GM21360 (cell line): ENCODE results near the gene SLC5A6.

Experiments
- ATAC-seq: cut with Tn5 transposase; IDR thresholded peaks from one replicate; pipeline ENCODE4 v1.9.1; 2021; ENCODE audit warnings: mild to moderate bottlenecking, moderate library complexity; ENCODE audit not compliant: unreplicated experiment

Gene SLC5A6

DNA sequence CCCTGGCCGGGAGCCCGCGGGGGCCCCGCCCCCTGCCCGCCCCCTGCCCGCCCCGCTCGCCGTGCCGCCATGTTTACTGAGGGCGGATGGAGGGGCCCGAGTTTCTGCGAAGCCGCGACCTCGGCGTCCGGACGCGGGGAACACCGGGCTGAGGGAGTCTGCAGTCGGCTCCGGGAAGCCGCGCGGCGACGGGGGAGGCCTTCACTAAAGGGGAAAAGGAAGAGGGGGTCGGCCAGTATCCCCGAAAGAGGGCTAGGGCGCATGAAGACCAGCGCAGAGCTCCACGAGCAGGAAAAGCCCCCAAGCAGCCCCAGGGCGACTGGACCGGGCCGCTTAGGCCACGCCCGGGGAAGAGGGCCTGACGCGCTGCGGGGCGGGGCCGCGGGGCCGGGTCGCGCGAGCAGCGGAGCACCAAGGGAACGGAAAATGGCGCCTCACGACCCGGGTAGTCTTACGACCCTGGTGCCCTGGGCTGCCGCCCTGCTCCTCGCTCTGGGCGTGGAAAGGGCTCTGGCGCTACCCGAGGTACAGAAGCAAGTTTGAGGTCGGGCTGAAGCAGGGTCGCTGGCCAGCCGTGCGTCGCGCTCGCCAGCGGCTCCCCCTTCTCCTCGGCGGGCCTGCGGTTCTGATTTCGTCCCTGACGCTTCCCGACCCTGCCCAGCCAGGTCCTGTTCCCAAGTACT lies at the start of gene SLC5A6, which contains the start of gene ATRAID:
Gene SLC5A6, minus strand, starts transcription at position 326 of the 683 bp plus-strand sequence. CDS start 4,618 bp downstream, outside the sequence.
Gene ATRAID, plus strand, starts transcription at position 99 of the 683 bp plus-strand sequence. Its CDS starts 328 bp downstream, at position 427.
- ATAC-seq, result peak; percentile 66

- no peak for ATAC-seq
Observed at GRCh38 chr2:27261241-27261925, 49.3 kb upstream of the SLC5A6 start.

DNA sequence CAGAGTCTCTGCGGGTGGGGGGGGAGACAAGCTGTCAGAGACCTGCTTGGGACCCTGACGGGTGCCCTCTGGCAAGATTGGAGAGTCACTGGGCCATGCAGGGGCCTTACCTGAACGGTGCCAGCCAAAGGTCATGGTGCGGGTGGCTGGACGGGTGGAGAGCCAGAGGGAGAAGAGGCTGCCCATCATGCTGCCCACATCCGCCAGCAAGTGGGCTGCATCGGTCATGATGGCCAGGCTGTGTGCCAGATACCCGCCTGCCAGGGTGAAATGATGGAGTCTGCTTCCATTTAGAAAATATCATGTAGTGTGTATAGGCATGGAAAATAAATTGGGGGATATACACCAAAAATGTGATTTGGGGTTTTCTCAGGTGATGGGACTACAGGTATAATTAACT lies 46.0 kb upstream of the SLC5A6 start:
- ATAC-seq, result no peak

DNA sequence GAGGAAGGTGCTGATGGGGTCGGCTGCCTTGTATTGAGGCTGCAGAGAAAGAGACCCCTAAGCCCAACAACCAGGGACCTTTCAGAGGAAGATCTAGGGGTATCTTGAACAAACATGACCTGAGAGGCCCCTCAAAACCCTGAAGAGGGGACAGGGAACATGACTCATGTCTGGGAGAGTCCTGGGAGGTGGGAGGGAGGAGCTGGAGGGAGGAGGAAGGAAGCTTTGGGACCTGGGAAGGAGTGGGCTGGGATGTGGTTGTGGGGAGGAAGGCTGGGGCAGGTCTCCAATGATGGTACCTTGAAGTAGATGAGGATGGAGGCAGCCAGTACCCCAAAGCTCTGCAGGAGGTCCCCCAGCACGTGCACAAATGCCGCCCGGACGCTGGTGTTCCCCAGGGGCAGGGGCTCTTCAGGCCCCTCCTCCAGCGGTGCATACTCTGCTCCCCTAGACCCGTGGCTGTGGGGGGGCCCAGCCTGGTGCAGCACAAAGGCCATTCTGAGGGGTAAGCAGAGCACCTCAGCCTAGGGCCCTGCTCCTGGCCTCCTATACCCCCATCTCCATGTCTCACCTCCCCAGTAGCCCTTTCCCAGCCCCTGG lies 44.9 kb upstream of the SLC5A6 start:
- no peak for ATAC-seq

DNA sequence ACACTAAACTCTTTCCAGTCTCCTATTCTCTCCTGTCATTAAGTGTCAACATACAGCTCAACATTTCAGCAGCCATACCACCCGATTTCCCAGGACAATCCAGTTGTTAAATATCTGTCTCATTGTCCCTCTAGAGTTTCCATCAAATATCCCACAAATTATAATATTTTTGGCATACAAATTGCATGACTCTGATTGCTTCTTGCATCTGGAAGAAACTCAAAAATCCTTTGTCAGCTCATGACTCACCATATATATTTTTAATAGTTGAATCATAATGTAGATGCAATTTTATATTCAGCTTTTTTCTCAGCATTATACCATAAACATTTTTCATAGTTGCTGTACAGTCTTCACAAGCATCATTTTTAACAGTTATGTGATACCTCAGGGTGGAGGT lies 43.6 kb upstream of the SLC5A6 start:
- ATAC-seq, result no peak

GRCh38 chr2:27255187-27255586 lies 43.1 kb upstream of the SLC5A6 start:
- ATAC-seq, result no peak

GRCh38 chr2:27251766-27252165 lies 39.7 kb upstream of the SLC5A6 start:
- ATAC-seq, result no peak

- no peak for ATAC-seq
Observed at GRCh38 chr2:27250652-27251379, 38.7 kb upstream of the SLC5A6 start.

DNA sequence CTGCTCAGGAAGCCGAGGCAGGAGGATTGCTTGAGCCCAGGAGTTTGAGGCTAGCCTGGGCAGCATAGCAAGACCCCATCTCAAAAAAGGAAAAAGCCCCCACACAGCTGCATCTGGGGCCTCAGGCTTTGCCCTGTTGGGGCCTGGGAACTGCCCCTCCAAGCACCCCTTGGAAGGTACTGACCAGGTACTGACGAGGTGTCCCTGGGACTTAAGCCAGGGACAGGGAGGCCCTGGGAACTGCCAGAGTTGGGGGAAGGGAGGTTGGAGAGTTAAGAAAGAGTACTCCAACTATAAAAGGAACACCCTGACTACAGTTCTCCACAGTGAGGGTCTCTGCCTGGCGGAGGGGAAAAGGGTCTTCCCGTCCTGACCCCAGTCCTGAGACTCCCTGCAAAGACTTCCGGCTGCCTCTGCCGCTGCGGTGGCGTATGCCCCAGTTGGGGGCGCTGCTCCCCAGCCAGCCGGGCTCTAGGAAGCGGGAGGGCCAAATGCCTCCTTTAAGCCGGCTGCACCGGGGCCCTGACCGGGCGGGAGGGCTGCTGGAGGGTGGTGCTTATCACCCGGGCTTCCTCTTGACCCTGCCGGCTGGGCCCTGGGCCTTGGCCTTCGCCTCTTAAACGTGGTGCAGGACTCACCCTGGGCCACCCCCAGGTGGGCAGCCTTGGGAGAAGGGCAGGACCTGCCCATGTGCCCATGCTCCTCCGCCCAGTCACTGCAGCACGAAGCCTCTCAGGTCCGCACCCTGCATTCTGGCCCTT lies 38.0 kb upstream of the SLC5A6 start:
- ATAC-seq, result no peak

GRCh38 chr2:27249159-27249890 lies 37.3 kb upstream of the SLC5A6 start:
- no peak for ATAC-seq

DNA sequence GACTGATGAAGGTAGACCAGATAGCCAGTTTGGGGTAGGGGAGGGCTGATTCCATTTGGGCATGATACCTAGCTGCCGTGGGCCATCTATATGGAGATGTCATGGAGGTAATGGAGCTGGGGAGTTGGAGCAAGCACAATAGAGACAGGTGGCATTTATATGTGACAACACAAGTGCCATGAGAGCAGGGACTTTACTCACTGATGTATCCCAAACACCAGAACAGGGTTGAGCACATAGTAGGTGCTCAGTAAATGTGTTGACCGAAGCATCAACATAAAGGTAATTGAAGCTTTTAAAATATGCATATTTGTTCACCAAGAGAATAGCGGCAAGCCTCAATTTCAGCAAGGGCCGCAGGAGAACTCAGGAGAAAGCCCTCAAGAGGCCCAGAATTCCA lies 35.8 kb upstream of the SLC5A6 start:
- ATAC-seq, result no peak

- no peak for ATAC-seq
Observed at GRCh38 chr2:27245626-27246025, 33.6 kb upstream of the SLC5A6 start.

DNA sequence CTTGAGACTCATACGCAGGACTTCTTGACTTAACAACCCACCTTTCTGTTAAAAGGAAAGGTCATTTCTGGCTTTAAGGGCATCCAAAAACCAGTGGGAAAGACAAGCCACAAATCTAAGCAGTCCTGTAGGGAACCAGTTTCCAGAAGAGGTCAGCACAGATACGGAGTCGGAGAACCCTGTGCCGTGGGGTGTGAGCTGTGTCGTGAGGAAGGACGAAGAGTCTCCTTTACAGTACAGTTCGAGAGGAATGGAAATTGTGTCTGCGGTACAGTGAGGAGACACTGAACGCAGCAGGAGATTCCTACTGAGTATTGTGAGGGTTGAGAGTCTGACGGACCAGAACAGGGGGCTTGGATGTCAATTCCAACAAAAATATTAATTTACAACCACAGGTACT lies 33.0 kb upstream of the SLC5A6 start:
- ATAC-seq, result no peak

DNA sequence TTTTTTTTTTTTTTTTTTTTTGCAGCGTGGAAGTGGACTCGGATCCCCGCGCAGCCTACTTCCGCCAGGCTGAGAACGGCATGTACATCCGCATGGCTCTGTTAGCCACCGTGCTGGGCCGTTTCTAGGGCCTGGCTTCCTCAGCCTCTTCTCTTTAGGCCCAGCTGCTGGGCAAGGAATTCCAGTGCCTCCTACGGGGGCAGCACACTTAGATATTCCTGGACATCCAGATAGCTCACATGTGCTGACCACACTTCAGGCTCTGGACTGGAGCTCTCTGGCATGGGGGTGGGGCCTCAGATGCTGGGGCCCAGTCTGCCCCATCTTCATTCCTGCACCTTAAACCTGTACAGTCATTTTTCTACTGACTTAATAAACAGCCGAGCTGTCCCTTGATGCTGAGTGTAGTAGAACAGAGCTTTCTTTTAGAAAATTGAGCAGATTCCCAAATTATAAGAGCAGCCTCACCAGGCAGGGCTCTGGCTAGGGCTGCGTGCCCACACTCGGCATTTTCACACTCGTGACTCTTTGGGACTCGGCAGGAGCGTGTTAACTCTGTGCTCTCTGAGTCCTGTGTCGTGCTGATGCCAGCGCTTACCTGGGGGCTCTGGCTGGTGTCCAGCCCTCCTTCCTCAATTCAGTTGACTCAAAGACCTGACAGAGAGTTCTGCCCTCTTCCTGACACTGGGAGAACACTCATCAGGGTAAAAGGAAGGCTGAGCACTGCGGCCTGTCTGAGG lies 31.5 kb upstream of the SLC5A6 start:
- ATAC-seq, result no peak

DNA sequence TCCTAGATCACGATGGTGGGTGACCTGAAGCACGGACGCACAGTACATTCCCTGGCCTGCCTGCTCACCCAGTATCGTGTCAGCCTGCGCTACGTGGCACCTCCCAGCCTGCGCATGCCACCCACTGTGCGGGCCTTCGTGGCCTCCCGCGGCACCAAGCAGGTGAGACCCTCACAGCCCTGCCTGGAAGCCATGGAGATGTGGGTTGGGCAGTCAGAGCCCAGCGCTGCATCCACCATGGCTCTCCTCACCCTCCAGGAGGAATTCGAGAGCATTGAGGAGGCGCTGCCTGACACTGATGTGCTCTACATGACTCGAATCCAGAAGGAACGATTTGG lies 30.5 kb upstream of the SLC5A6 start:
- ATAC-seq, result no peak

GRCh38 chr2:27241761-27242613 lies 29.9 kb upstream of the SLC5A6 start:
- no peak for ATAC-seq

GRCh38 chr2:27240406-27240805 lies 28.3 kb upstream of the SLC5A6 start:
- no peak for ATAC-seq

DNA sequence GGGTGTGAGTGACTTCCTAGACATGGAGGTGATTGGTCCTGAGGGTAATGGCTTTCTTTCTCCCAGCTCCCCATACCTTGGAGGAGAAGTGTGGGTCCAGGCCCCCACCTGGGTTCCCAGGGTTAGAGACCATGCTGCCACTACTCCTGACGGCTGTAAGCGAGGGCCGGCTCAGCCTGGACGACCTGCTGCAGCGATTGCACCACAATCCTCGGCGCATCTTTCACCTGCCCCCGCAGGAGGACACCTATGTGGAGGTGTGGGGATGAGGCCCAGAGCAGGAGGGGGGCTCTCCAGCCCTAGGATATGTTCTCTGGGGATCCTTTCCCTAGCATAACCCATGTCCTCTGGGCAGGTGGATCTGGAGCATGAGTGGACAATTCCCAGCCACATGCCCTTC lies 26.9 kb upstream of the SLC5A6 start:
- no peak for ATAC-seq
